CD1c-positive myeloid dendritic cell (primary cell): ENCODE measurements around the gene AKIP1.
A peak's percentile ranks its signal among the peaks of the same experiment; 100 is the strongest.

ENCODE experiments used
- DNase-seq: peaks from one replicate; pipeline ENCODE4 v3.0.0-alpha.2; 2016; ENCODE audit errors: extremely low spot score

The AKIP1 gene

GRCh38 chr11:8961401-8961800 is 50.4 kb downstream of the AKIP1 start:
- peak; percentile 28 for DNase-seq

GRCh38 chr11:8962841-8963240 is 51.9 kb downstream of the AKIP1 start:
- DNase-seq: no peak

GRCh38 chr11:8963569-8964323 is 52.8 kb downstream of the AKIP1 start:
- DNase-seq: peak; percentile 73

GRCh38 chr11:8964324-8965320 is 53.6 kb downstream of the AKIP1 start, which contains the start of gene TMEM9B:
TSS of gene TMEM9B (minus strand) at chr11:8964442. CDS start at chr11:8964313, 129 bp downstream.
- peak; percentile 94 for DNase-seq

GRCh38 chr11:8967184-8967583 is 56.2 kb downstream of the AKIP1 start:
- DNase-seq: peak; percentile 54
